Fibroblast of lung (primary cell): Measurements from ENCODE around the gene NACC1. TPM values are rescaled to one million over a fixed set of nuclear protein-coding genes. Genes with fewer than 3 reads are reported as not detected.
A peak's percentile ranks its signal among the peaks of the same experiment; 100 is the strongest.

Experiments used
- DNase-seq, 2 donors: peaks; one replicate each; pipeline versions ENCODE4 v3.0.0 to v3.0.0-alpha.2; 2010; ENCODE audit warnings: low read depth in 2 of 2
- H2AFZ ChIP-seq: 2 replicates; pipeline ENCODE4 v1.5.1; 2012; ENCODE audit warnings: low read length, control low read depth, inconsistent platforms
- H3K27ac ChIP-seq: 2 replicates; pipeline ENCODE4 v1.5.1; 2011; ENCODE audit warnings: low read length, control low read depth; ENCODE audit not compliant: insufficient read depth
- H3K27me3 ChIP-seq: 2 replicates; pipeline ENCODE4 v1.5.1; 2011; ENCODE audit warnings: mild to moderate bottlenecking, low read length; ENCODE audit not compliant: control insufficient read depth, insufficient read depth
- H3K36me3 ChIP-seq: 2 replicates; pipeline ENCODE4 v1.5.1; 2011; ENCODE audit warnings: low read length; ENCODE audit not compliant: control insufficient read depth, insufficient read depth
- H3K4me1 ChIP-seq: 2 replicates; pipeline ENCODE4 v1.5.1; 2011; ENCODE audit warnings: low read length; ENCODE audit not compliant: control insufficient read depth, insufficient read depth; ENCODE audit errors: extremely low read depth
- H3K4me2 ChIP-seq: 2 replicates; pipeline ENCODE4 v1.5.1; 2011; ENCODE audit warnings: low read length, control low read depth; ENCODE audit not compliant: insufficient read depth; ENCODE audit errors: extremely low read depth
- H3K4me3 ChIP-seq, 4 experiments: fragments of 200-600 bp in 1 of 4; sonication (generic) in 1 of 4; replicated peaks in 1 of 4; 2 replicates each; pipeline ENCODE4 v1.5.1; 2011 to 2016; ENCODE audit warnings: low read length in 4 of 4, low read depth in 3 of 4, mild to moderate bottlenecking in 3 of 4, control low read depth in 2 of 4, inconsistent platforms in 1 of 4, mixed read lengths in 1 of 4; ENCODE audit not compliant: insufficient read depth in 1 of 4; ENCODE audit errors: control extremely low read depth in 1 of 4
- H3K79me2 ChIP-seq: 2 replicates; pipeline ENCODE4 v1.5.1; 2012; ENCODE audit warnings: mild to moderate bottlenecking, low read length, inconsistent platforms; ENCODE audit not compliant: control insufficient read depth, insufficient read depth
- H3K9ac ChIP-seq: 2 replicates; pipeline ENCODE4 v1.5.1; 2011; ENCODE audit warnings: mild to moderate bottlenecking, low read length, control low read depth; ENCODE audit not compliant: insufficient read depth
- H3K9me3 ChIP-seq: 2 replicates; pipeline ENCODE4 v1.5.1; 2012; ENCODE audit warnings: low read depth, low read length; ENCODE audit not compliant: control insufficient read depth, insufficient read depth
- H4K20me1 ChIP-seq: 2 replicates; pipeline ENCODE4 v1.5.1; 2011; ENCODE audit warnings: low read length; ENCODE audit not compliant: control insufficient read depth, insufficient read depth; ENCODE audit errors: extremely low read depth
- EZH2 ChIP-seq: IDR thresholded peaks from 2 replicates; pipeline ENCODE4 v1.5.1; 2012; ENCODE audit warnings: low read length, control low read depth, mild to moderate bottlenecking; ENCODE audit errors: missing control alignments
- polyA minus RNA-seq: library from RNA; depleted of rRNA, polyadenylated mRNA; stranded (reverse); fragments of >200 nt; gene quantifications from 2 replicates; pipeline ENCODE4 v1.2.3, GENCODE V29; 2011; ENCODE audit warnings: low replicate concordance
- polyA plus RNA-seq, 2 donors: library from polyadenylated mRNA; depleted of rRNA in 1 of 2; stranded (reverse) in 1 of 2; unstranded in 1 of 2; fragments of >200 nt; gene quantifications; 2 replicates each; pipeline ENCODE4 v1.2.1, GENCODE V29; 2011 to 2012; ENCODE audit warnings: missing spikeins in 1 of 2
- total RNA-seq: library from RNA; depleted of rRNA; stranded (reverse); fragments of >200 nt; gene quantifications from 2 replicates; pipeline ENCODE4 v1.2.1, GENCODE V29; 2014
- TF ChIP-seq, protein P1 (sequence below), 2 donors: IDR thresholded peaks in 1 of 2; conservative IDR thresholded peaks in 1 of 2; 1 replicate in 1 of 2; 2 replicates in 1 of 2; pipeline ENCODE4 v1.5.1; 2011 to 2012; ENCODE audit warnings: low read length in 2 of 2, control low read depth in 1 of 2, inconsistent platforms in 1 of 2, low read depth in 1 of 2, mild to moderate bottlenecking in 1 of 2

NACC1 gene
- total RNA-seq, result 24.7 and 31.9 TPM in 2 replicates
- 33.5 and 64.7 TPM in 2 replicates for polyA plus RNA-seq
- polyA plus RNA-seq (2012), result 38.6 and 61.6 TPM in 2 replicates
- 78.1 and 116 TPM in 2 replicates for polyA minus RNA-seq

DNA sequence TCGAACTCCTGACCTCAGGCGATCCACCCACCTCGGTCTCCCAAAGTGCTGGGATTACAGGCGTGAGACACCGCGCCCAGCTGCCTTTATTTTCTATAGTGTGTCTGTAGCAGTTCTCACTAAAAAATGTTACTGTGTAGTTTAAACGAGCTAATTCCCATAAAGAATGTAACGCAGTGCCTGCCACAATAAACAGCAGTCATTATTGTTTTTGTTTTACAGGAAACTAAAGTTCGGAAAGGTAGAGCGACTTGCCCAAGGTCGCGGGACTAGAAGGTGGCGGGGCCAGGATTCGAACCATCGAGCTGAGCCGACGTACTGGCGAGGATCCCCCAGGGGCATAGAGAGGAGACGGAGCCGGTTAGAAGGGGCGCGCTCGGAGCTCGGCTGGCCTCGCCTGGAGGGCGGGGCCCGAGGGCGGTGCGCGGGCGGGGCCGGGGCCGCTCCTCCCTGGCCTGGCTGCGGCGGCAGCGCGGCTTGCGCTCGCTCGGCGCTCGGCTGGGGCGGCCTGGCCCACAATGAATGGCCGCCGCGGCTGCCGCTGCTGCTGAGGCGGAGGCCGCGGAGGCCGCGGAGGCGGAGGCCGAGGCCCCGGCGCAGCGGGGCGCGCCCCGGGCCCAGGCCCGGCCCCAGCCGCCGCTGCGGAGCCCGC lies at the start of gene NACC1:
Gene NACC1, plus strand, starts transcription at position 493 of the 652 bp plus-strand sequence. CDS start 16,944 bp downstream, outside the sequence.
- no peaks in the 10 kb centered on the region for H3K9me3 ChIP-seq
- peak within 1 kb of the TSS; percentile 86 for H3K9ac ChIP-seq
- peak within 1 kb of the TSS; percentile 91 for H3K4me2 ChIP-seq
- peak within 1 kb of the TSS; percentile 74 for H3K27ac ChIP-seq
- H3K4me1 ChIP-seq, result peaks cover 16% of the 10 kb centered on the region
- H3K36me3 ChIP-seq, result peaks cover 4% of the 10 kb centered on the region
- peak; percentile 84 to 86 for DNase-seq
- H4K20me1 ChIP-seq, result peaks cover 1% of the 10 kb centered on the region
- no peaks in the 10 kb centered on the region for H3K27me3 ChIP-seq
- peaks cover 58% of the 10 kb centered on the region for H3K79me2 ChIP-seq
- peak within 1 kb of the TSS; percentile 83 to 97 (median 92) for H3K4me3 ChIP-seq
- H2AFZ ChIP-seq, result peak within 1 kb of the TSS; percentile 72
- TF ChIP-seq, protein P1, sequence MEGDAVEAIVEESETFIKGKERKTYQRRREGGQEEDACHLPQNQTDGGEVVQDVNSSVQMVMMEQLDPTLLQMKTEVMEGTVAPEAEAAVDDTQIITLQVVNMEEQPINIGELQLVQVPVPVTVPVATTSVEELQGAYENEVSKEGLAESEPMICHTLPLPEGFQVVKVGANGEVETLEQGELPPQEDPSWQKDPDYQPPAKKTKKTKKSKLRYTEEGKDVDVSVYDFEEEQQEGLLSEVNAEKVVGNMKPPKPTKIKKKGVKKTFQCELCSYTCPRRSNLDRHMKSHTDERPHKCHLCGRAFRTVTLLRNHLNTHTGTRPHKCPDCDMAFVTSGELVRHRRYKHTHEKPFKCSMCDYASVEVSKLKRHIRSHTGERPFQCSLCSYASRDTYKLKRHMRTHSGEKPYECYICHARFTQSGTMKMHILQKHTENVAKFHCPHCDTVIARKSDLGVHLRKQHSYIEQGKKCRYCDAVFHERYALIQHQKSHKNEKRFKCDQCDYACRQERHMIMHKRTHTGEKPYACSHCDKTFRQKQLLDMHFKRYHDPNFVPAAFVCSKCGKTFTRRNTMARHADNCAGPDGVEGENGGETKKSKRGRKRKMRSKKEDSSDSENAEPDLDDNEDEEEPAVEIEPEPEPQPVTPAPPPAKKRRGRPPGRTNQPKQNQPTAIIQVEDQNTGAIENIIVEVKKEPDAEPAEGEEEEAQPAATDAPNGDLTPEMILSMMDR (conservative IDR thresholded peaks at IDR 0.05 in 1 of 2, IDR thresholded peaks at IDR 0.05 in 1 of 2; ENCODE audit: low read depth in 1 of 2, low read length in 2 of 2), result no peak
- TF ChIP-seq EZH2, result no peak

DNA sequence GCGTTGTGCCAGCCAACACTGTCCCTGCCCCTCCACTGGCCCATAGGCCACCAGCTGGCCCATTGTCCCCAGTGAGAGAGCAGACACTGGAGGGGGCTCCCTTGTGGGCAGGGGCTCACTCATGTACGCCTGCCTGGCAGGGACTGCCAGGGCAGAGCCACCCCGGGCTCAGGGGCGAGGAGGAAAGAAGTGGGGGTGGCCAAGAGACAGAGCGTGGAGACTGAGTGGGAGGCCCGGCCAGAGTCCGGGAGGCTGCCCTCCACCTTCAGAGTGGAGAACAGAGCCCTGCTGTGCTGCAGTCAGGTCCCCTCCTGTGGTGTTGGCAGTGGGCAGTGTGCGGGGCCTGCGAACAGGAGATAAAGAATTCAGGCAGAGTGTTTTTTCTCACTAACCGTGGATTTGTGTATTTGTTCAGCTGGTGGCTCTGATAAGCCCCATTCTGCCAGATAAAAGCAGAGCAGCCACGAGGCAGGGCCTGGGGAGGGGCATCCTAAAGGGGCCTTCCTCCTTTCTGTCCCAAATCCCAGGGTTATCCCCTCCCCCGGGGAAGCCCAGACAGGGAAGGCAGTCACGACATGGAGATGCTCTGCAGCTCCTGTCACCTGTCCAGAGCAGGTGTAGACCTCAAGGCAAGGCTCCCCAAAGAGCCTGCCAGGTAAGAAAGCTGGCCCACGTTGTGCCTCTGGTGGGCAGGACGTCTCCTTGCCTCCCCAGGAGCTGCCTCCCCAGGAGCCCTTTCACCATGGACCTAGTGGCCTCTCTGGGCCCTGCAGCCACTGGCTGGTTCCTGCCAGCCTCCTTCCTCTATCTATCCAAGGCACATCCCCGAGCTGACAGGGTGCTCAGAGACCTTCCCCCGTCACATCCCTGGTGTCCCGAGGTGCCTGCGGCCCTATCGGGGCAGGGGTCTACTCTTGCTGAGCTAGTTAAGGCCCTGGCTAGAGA lies 48.4 kb upstream of the NACC1 start:
- no peaks in the 10 kb centered on the region for H4K20me1 ChIP-seq
- no peak overlapping the region for H3K4me3 ChIP-seq
- H2AFZ ChIP-seq, result no peak overlapping the region
- peak overlapping the region; percentile 25 for H3K4me2 ChIP-seq
- TF ChIP-seq, protein P1 (conservative IDR thresholded peaks at IDR 0.05 in 1 of 2, IDR thresholded peaks at IDR 0.05 in 1 of 2; ENCODE audit: low read depth in 1 of 2, low read length in 2 of 2), result no peak
- no peak for TF ChIP-seq EZH2
- H3K9ac ChIP-seq, result peak overlapping the region; percentile 30
- peaks cover 6% of the 10 kb centered on the region for H3K4me1 ChIP-seq
- peak overlapping the region; percentile 44 for H3K27ac ChIP-seq
- peaks cover 68% of the 10 kb centered on the region for H3K79me2 ChIP-seq
- no peaks in the 10 kb centered on the region for H3K27me3 ChIP-seq
- peaks cover 16% of the 10 kb centered on the region for H3K36me3 ChIP-seq
- H3K9me3 ChIP-seq, result no peaks in the 10 kb centered on the region
- peak in 1 of 2 donors; percentile 37 for DNase-seq
